ENCODE data around the gene CA12.
A peak's percentile ranks its signal among the peaks of the same experiment; 100 is the strongest.
"Not testable (repeated sequence)": the region's sequence is repeated elsewhere in the genome, so short reads cannot be mapped to it uniquely, and the experiment has no call there.

Gene CA12

DNA sequence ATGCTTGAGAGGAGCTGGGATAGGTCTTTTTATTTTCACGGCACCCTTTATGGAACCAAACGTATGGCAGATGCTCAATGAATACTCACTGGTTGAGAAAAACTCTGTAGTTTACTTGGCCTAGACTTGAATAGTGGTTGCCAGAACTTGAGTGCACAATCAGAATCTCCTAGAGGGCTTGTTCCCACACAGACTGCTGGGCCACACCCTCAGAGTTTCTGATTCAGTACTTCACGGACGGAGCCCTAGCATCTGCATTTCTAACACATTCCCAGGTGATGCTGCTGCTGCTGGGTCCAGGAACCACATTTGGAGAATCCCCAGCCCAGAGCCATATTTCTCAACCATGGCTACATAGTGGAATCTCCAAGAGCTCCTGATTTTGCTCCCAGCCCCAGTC lies 24.6 kb downstream of the CA12 start:
- no peak for DNase-seq

DNA sequence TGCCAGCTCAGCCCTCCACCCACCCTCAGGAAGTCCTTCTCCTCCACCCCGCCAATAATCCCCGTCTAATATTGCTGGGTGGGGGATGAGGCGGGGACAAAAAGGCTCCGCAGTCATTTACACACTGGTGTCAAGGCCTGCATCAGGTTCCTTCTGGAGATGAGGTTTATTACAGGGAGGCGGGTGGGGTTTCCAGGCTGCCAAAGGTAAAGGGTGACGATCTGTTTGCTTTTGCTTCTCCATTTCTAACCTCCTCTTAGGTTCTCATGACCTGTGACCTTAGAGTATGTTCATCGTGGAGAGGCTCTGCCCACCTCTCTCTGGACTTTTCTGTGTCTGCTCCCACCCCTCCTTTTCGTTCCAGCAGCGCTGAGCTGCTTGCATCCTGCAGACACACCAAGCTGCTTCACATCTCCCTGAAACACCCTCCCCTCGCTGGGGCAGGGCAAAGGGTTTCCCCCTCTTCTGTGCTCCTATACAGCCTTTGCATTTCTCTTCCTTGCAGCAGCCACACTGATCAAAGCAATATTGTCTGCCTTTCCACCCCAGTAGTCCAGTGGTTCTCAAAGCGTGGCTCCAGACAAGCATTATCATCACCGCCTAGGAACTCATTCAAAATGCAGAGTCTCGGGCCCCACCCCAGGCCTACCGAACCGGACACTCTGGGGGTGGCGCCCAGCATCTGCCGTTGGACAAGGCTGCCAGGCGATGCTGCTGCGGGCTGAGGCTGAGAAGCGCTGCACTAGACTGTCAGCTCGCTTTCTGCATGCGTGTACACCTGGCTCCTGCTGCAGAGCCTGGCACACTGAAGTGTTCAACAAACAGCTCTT lies 26.6 kb downstream of the CA12 start:
- DNase-seq: no peak

GRCh38 chr15:63353887-63354286 lies 27.8 kb downstream of the CA12 start:
- DNase-seq: no peak

DNA sequence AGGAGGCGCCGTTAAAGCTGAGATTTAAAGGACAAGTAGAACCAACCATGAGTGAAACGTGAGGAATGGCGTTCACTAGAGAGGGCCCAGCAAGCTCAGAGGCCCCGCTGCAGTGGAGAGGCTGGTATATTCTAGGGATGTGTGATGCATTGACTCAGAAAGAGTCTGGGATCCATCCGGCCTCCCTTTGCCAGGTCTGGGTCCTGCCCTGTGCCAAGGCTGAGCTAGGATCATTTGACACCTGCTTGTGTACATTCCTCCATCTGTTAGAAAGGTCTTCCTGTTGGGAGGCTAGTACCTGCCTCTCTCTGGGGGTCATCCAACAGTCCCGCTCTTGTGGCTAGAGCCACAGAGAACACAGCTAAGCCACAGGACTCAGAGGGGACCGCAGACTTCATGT lies 28.4 kb downstream of the CA12 start:
- DNase-seq: no peak

GRCh38 chr15:63352808-63353207 lies 28.8 kb downstream of the CA12 start:
- no peak for DNase-seq

GRCh38 chr15:63351170-63351569 lies 30.5 kb downstream of the CA12 start:
- DNase-seq: no peak

DNA sequence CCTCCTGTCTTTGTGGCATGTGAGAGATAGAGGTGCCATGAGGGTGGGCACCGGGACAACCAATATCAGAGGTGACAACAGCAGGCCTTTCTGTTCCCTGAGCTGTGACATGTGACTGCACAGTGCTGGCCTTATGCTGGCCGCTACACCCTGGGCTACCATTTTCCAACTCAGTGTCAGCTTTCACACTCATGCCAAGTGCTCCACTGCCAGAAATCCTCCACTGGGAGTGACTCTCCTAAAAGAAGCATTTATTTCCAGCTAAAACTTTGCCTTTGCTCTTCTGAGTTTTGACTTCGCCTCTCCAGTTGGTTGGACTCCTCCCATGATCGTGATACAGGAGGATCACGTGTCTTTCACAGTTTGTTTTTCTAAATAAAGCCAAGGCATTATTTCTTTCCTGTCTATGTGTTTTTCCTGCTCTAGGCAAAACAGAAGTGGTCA lies 31.4 kb downstream of the CA12 start:
- DNase-seq: peak; percentile 32

GRCh38 chr15:63349621-63350020 lies 32.0 kb downstream of the CA12 start:
- DNase-seq: no peak

GRCh38 chr15:63349156-63349555 lies 32.5 kb downstream of the CA12 start:
- no peak for DNase-seq

DNA sequence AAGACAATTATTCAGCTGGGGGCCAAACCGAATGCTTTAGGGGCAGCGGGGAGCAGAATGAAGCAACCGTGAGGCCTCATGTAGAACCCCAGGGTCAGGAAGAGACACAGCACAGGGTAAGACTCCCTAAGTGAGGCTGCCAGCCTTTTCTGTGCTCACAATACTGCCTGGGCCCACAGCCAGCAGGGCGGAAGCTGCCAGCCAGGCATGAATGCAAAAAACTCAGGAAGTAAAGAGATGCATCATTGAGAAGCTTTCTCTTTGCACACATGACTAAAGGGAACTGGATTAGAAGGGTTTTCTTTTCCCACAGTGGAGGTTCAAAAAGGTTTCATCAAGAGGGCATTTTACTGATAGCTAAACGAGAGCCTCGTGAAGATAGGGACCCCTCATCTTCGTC lies 33.3 kb downstream of the CA12 start:
- peak; percentile 68 for DNase-seq

DNA sequence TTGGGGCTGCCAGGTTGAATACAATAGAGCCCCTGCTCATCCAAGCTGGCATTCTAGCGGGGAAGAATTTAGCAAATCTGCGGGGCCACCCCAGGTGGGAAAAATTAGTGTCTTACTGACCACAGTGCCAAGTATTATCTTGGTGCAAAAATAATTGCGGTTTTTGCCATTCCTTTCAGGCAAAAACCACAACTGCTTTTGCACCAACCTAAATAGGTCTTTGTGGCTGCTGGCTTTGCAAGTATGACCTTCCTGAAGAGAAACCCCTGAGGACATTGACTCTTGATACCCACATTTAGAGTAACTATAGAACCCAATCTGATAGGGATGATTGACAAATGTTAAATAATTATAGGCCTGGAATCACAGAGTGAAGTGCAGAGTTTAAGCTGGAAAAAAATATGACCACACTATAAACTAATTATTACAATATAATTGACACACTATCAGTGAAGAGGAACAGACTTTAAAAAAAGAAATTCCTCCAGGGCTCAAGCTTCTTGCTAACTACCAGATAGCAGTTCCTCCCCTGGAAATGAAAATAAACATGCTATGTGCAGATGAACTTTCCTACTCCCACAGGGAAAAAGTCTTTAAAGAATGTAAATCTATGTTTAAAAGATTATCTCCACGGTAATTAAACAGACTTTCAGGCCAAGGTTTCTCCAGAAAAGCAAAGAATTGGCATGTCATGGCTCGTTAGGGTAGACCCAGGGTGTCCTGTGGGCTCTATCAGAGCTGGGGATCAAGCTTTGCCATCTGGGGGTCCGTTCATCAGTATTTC lies 34.4 kb downstream of the CA12 start:
- DNase-seq: no peak

- no peak for DNase-seq
Observed at GRCh38 chr15:63345391-63345752, 36.3 kb downstream of the CA12 start.

DNA sequence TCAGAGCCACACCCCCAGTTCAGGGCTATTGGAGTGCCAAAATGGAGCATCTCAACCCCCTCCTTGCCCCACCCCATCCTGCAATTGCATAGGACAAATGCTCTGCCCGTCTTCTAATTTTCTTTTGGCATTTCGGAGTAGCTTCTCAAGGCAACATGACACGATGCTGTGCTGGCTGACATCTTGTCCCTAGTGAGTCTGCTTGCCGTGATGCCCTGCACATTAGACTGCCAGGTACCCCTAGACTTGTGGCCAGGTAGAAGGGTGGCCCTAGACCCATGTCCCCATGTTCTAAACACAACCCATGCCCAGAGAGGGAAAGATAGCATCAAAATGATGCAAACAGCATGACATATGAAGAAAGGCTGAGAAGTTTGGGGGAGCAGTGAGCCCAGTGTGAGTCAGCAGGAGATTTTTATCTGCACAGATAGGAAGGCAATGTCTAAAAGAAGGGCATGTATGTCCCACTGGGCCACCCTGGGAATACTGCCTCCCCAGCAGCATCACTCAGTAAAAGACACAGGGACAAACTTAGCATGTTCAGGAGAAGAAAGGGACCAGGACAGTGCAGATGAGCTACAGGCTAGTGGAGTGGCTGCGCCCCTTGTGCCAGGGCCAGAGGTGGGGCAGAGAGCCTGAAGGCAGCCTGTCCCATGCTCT lies 36.8 kb downstream of the CA12 start:
- no peak for DNase-seq

- not testable (repeated sequence) for DNase-seq
Observed at GRCh38 chr15:63342996-63343562, 38.6 kb downstream of the CA12 start.

GRCh38 chr15:63341898-63342297 lies 39.7 kb downstream of the CA12 start:
- no peak for DNase-seq

- no peak for DNase-seq
Observed at GRCh38 chr15:63340878-63341277, 40.8 kb downstream of the CA12 start.

DNA sequence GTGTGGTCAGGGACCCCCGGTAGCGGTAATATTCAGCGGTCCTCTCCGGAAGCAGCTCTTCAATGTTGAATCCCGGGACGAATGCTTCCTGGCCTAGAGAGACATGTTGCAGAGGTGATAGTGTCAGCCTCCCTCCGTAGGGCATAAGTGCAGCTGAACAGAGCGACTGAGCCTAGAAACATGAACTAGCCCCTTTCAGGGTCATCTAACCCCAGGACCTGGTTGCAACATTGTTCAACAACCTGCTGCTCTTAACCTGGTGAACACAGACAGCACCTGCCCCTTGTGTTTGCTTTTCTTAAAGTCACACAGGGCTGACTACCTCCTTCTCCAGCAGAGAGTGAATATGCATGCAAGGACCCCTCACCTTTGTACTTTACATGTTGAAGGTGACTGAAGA lies 41.3 kb downstream of the CA12 start:
- no peak for DNase-seq

DNA sequence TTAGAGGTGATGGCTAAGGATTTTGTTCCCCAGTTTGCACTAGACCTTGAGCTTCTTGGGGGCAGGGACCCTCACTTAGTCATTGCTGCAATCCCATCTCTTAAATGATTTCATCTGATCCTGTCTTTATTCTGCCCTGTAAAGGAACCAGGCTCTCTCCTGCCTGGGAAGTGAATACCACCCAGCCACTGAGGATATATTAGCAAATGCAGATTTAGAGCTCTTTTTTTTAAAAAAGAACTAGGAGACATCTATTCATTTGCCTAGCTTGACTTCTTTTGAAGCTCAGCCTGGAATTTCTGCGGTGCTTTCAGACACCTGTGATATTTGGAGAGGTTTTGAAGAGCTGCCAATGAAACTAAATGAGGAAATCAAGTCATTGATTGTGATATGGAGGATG lies 41.8 kb downstream of the CA12 start:
- DNase-seq: no peak

GRCh38 chr15:63339006-63339766 lies 42.5 kb downstream of the CA12 start:
- DNase-seq: no peak

GRCh38 chr15:63338170-63338569 lies 43.5 kb downstream of the CA12 start:
- DNase-seq: no peak

DNA sequence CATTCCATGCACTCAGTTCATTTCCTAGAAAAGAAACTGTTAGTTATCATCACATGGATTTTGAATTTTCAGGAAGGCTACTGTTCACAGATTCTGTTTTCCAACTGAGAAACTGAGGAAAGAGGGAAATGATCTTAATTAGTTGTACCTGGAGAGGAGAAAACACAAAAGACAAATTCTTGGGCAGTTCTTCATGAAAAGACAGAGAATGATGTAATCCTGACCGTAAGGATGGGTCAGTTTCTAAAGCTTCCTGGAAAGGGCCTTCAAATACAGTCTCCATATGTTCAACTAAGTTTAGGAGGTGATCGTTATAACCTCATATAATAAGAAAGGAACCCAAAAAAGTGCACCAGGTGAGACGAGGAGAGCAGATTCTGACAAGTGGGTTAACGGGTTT lies 44.6 kb downstream of the CA12 start:
- DNase-seq: no peak

- DNase-seq: no peak
Observed at GRCh38 chr15:63335543-63336240, 46.0 kb downstream of the CA12 start.

Data from midbrain (tissue), 1 donor.